HepG2 (cell line): ENCODE results near the gene ZSCAN2. TPM values are rescaled to one million over a fixed set of nuclear protein-coding genes. Genes with fewer than 3 reads are reported as not detected.
A peak's percentile ranks its signal among the peaks of the same experiment; 100 is the strongest.

Experiments
- BRD4 ChIP-seq: sonication (generic); formaldehyde crosslinking; IDR thresholded peaks from 2 replicates; pipeline ENCODE4 v1.4.0; 2020; ENCODE audit warnings: missing genetic modification reagents
- CAMTA2 ChIP-seq: sonication (generic); formaldehyde crosslinking; IDR thresholded peaks from 2 replicates; pipeline ENCODE4 v1.4.0; 2020; ENCODE audit warnings: mild to moderate bottlenecking, missing genetic modification reagents, borderline replicate concordance
- GTF2F1 ChIP-seq: fragments of 150-350 bp; IDR thresholded peaks from 2 replicates; pipeline ENCODE4 v1.6.1; 2014; ENCODE audit warnings: low read length
- HIVEP1 ChIP-seq: sonication (generic); formaldehyde crosslinking; IDR thresholded peaks from 2 replicates; pipeline ENCODE4 v1.4.0; 2020; ENCODE audit warnings: mild to moderate bottlenecking, missing genetic modification reagents
- HOXA3 ChIP-seq: sonication (generic); formaldehyde crosslinking; IDR thresholded peaks from 2 replicates; pipeline ENCODE4 v1.5.0; 2020; ENCODE audit warnings: missing genetic modification reagents
- NCOA5 ChIP-seq: sonication (generic); formaldehyde crosslinking; IDR thresholded peaks from 2 replicates; pipeline ENCODE4 v1.4.0; 2020; ENCODE audit warnings: missing genetic modification reagents
- STAT5B ChIP-seq: sonication (generic); formaldehyde crosslinking; IDR thresholded peaks from 2 replicates; pipeline ENCODE4 v1.4.0; 2020; ENCODE audit warnings: missing genetic modification reagents
- TARDBP ChIP-seq: sonication (generic); formaldehyde crosslinking; IDR thresholded peaks from 2 replicates; pipeline ENCODE4 v1.8.0; 2022; ENCODE audit warnings: mild to moderate bottlenecking, missing genetic modification reagents
- TCF12 ChIP-seq, 2 experiments: fragments of 450-650 bp in 1 of 2; sonication (generic) in 1 of 2; formaldehyde crosslinking in 1 of 2; IDR thresholded peaks; 2 replicates each; pipeline versions ENCODE4 v1.6.1 to v1.8.0; 2017 to 2022; ENCODE audit warnings: antibody characterized with exemption in 1 of 2, mild to moderate bottlenecking in 1 of 2, missing genetic modification reagents in 1 of 2, moderate library complexity in 1 of 2
- ZNF224 ChIP-seq: sonication (generic); formaldehyde crosslinking; IDR thresholded peaks from 2 replicates; pipeline ENCODE4 v1.5.0; 2020; ENCODE audit warnings: mild to moderate bottlenecking, missing genetic modification reagents
- ZNF234 ChIP-seq: sonication (generic); formaldehyde crosslinking; conservative IDR thresholded peaks from 2 replicates; pipeline ENCODE4 v1.5.1; 2020; ENCODE audit warnings: mild to moderate bottlenecking, missing genetic modification reagents
- ZNF430 ChIP-seq: sonication (generic); formaldehyde crosslinking; IDR thresholded peaks from 2 replicates; pipeline ENCODE4 v1.9.0; 2021; ENCODE audit warnings: mild to moderate bottlenecking, missing genetic modification reagents
- ZNF547 ChIP-seq: sonication (generic); formaldehyde crosslinking; IDR thresholded peaks from 2 replicates; pipeline ENCODE4 v1.5.1; 2020; ENCODE audit warnings: mild to moderate bottlenecking, missing genetic modification reagents
- ZSCAN25 ChIP-seq: sonication (generic); formaldehyde crosslinking; IDR thresholded peaks from 2 replicates; pipeline ENCODE4 v1.8.0; 2022; ENCODE audit warnings: mild to moderate bottlenecking, missing genetic modification reagents
- polyA plus RNA-seq, 8 experiments: library from polyadenylated mRNA; depleted of rRNA in 3 of 8; stranded (reverse) in 7 of 8; unstranded in 1 of 8; fragments of >200 nt; fragmentation: Illumina TruSeq in 4 of 8; extraction: Trizol in 4 of 8; gene quantifications; 2 replicates each; pipeline versions ENCODE4 v1.2.1 to v1.2.3, GENCODE V29; 2011 to 2016; ENCODE audit warnings: low read depth in 4 of 8, missing spikeins in 1 of 8, mixed read lengths in 1 of 8; ENCODE audit not compliant: insufficient read depth in 1 of 8
- total RNA-seq, 5 experiments: library from RNA; depleted of rRNA; stranded (reverse); fragments of >200 nt; fragmentation: Illumina TruSeq; extraction: Trizol; gene quantifications; 2 replicates each; pipeline ENCODE4 v1.2.3, GENCODE V29; 2016; ENCODE audit warnings: low read depth in 1 of 5
- TF ChIP-seq, protein P1 (sequence below): sonication (generic); formaldehyde crosslinking; IDR thresholded peaks from 2 replicates; pipeline ENCODE4 v1.4.0; 2020; ENCODE audit warnings: missing genetic modification reagents, low read depth, mild to moderate bottlenecking, borderline replicate concordance
- TF ChIP-seq, protein P2 (sequence below): sonication (generic); formaldehyde crosslinking; IDR thresholded peaks from 2 replicates; pipeline ENCODE4 v1.5.0; 2020; ENCODE audit warnings: missing genetic modification reagents, mild to moderate bottlenecking, borderline replicate concordance
- TF ChIP-seq, protein P3 (sequence below): sonication (generic); formaldehyde crosslinking; IDR thresholded peaks from 2 replicates; pipeline ENCODE4 v1.4.0; 2020; ENCODE audit warnings: missing genetic modification reagents
- TF ChIP-seq, protein P4 (sequence below): IDR thresholded peaks from 2 replicates; pipeline ENCODE4 v1.6.1; 2016; ENCODE audit warnings: low read depth

ZSCAN2 gene
- total and polyA plus RNA-seq, 2 of the 13 experiments (the other 11 are each of a cell fraction or from before 2014, with no cell fraction given), result 11.4 to 21.5 TPM

DNA sequence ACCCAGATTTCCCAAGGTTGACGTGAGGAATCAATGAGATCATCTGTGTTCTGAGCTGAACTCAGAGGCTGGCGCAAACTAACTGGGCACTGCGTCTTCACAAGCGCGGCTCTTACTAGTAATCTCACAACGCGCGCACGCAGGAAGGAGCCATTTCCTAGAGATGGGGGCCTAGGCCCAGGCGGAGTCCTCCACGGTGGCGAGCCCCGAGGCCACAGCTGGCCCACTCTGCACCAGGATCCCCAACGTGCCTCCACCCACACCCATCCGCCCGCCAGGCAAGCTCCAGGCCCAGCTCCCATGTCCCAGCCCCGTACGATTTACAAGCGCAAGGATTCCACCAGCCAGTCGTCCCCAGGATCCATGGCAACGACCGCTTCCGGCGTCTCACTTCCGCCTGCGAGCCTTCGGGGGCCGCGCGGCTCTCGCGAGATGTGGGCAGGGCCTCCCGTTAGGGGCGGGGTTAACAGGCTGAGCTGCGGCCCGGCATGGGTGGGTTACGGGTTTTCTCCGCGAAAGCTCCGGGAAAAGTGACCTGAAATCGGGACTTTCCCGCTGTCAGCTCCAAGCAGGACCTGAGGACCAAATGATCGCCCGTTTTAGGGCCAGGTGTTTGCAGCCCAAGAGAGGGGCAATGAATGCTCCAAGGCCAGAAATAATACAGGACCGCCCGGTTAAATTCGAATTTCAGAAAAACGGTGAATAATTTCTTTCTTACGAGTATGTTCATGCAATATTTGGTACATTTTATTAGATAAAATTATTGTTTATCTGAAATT lies 53.3 kb downstream of the ZSCAN2 start, which contains the start of gene WDR73 (continued):
- 0 out of 2 replicates have a peak, but pooled peaks have one; percentile 36 for TF ChIP-seq TARDBP (CRISPR knock-in tag)
- TF ChIP-seq, protein P1, sequence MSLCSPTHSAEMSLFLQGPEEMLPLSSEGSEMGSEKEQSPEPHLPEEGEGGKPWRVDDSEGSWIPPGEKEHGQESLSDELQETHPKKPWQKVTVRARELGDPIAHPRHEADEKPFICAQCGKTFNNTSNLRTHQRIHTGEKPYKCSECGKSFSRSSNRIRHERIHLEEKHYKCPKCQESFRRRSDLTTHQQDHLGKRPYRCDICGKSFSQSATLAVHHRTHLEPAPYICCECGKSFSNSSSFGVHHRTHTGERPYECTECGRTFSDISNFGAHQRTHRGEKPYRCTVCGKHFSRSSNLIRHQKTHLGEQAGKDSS (CRISPR knock-in tag), result peak; percentile 71; the same call in 1 of the 2 replicates
- peak; percentile 39; the same call in 1 of the 2 replicates for TF ChIP-seq ZNF547 (CRISPR knock-in tag)
- TF ChIP-seq CAMTA2 (CRISPR knock-in tag), result 0 out of 2 replicates have a peak, but pooled peaks have one; percentile 61
- no peak for TF ChIP-seq ZNF234 (CRISPR knock-in tag)
- TF ChIP-seq, protein P2, sequence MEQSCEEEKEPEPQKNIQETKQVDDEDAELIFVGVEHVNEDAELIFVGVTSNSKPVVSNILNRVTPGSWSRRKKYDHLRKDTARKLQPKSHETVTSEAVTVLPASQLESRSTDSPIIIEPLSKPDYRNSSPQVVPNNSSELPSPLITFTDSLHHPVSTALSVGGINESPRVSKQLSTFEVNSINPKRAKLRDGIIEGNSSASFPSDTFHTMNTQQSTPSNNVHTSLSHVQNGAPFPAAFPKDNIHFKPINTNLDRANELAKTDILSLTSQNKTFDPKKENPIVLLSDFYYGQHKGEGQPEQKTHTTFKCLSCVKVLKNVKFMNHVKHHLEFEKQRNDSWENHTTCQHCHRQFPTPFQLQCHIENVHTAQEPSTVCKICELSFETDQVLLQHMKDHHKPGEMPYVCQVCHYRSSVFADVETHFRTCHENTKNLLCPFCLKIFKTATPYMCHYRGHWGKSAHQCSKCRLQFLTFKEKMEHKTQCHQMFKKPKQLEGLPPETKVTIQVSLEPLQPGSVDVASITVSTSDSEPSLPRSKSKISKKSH (CRISPR knock-in tag), result 0 out of 2 replicates have a peak, but pooled peaks have one; percentile 19
- TF ChIP-seq ZNF430 (CRISPR knock-in tag), result peak; percentile 51
- peak; percentile 72 for TF ChIP-seq HIVEP1
- TF ChIP-seq, protein P3, sequence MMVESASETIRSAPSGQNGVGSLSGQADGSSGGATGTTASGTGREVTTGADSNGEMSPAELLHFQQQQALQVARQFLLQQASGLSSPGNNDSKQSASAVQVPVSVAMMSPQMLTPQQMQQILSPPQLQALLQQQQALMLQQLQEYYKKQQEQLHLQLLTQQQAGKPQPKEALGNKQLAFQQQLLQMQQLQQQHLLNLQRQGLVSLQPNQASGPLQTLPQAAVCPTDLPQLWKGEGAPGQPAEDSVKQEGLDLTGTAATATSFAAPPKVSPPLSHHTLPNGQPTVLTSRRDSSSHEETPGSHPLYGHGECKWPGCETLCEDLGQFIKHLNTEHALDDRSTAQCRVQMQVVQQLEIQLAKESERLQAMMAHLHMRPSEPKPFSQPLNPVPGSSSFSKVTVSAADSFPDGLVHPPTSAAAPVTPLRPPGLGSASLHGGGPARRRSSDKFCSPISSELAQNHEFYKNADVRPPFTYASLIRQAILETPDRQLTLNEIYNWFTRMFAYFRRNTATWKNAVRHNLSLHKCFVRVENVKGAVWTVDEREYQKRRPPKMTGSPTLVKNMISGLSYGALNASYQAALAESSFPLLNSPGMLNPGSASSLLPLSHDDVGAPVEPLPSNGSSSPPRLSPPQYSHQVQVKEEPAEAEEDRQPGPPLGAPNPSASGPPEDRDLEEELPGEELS (CRISPR knock-in tag), result peak; percentile 29; the same call in 1 of the 2 replicates
- peak; percentile 71 for TF ChIP-seq HOXA3 (CRISPR knock-in tag)
- TF ChIP-seq STAT5B (CRISPR knock-in tag), result no peak
- TF ChIP-seq TCF12 (IDR thresholded peaks at IDR 0.05), result no peak
- no peak for TF ChIP-seq TCF12 (CRISPR knock-in tag; IDR thresholded peaks at IDR 0.05)
- TF ChIP-seq ZNF224, result 0 out of 2 replicates have a peak, but pooled peaks have one; percentile 61
- TF ChIP-seq GTF2F1, result no peak
- TF ChIP-seq ZSCAN25 (CRISPR knock-in tag), result peak; percentile 51; the same call in 1 of the 2 replicates
- TF ChIP-seq, protein P4, sequence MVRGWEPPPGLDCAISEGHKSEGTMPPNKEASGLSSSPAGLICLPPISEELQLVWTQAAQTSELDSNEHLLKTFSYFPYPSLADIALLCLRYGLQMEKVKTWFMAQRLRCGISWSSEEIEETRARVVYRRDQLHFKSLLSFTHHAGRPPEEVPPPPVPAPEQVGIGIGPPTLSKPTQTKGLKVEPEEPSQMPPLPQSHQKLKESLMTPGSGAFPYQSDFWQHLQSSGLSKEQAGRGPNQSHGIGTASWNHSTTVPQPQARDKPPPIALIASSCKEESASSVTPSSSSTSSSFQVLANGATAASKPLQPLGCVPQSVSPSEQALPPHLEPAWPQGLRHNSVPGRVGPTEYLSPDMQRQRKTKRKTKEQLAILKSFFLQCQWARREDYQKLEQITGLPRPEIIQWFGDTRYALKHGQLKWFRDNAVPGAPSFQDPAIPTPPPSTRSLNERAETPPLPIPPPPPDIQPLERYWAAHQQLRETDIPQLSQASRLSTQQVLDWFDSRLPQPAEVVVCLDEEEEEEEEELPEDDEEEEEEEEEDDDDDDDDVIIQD (CRISPR knock-in tag), result peak; percentile 71
- no peak for TF ChIP-seq NCOA5
- 0 out of 2 replicates have a peak, but pooled peaks have one; percentile 58 for TF ChIP-seq BRD4
